Occipital lobe (tissue), 2 donors: ENCODE measurements around the gene CD28. TPM values are rescaled to one million over a fixed set of nuclear protein-coding genes. Genes with fewer than 3 reads are reported as not detected.
"Not testable (repeated sequence)": the region's sequence is repeated elsewhere in the genome, so short reads cannot be mapped to it uniquely, and the experiment has no call there.

Experiments
- DNase-seq: peaks from one replicate; lab custom pipeline; 2025; lab: John Stamatoyannopoulos, UW
- total RNA-seq: library from RNA; depleted of rRNA; stranded (reverse); fragments of >200 nt; gene quantifications from one replicate; pipeline ENCODE4 v1.2.3, GENCODE V29; 2014

The CD28 gene
- total RNA-seq, 1 donor from 2014 or later = 0.78 TPM

- no peak for DNase-seq
These were observed 20.5 kb upstream of the CD28 start for GRCh38 chr2:203685789-203686420.

- no peak for DNase-seq
These were observed 19.3 kb upstream of the CD28 start for GRCh38 chr2:203687165-203687564.

DNA sequence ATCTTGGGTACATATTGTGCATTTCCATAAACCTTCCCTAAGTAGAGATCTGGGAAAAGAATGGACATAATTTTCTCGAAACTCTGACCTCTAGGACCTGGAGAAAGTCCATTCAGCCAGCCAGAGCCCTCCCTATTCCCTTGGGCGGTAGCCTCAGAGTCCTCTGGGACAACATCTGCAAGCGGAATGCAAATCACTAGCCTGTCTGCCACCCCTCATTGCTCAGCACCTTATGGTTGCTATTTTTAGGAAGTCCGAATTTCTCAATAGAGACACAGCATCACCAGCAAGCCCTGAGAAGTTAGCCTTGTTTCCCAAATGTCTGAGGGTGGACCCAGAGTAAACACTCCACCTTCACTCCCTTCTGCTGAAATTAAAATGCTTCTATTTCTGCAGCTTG, 17.6 kb upstream of the CD28 start:
- no peak for DNase-seq

DNA sequence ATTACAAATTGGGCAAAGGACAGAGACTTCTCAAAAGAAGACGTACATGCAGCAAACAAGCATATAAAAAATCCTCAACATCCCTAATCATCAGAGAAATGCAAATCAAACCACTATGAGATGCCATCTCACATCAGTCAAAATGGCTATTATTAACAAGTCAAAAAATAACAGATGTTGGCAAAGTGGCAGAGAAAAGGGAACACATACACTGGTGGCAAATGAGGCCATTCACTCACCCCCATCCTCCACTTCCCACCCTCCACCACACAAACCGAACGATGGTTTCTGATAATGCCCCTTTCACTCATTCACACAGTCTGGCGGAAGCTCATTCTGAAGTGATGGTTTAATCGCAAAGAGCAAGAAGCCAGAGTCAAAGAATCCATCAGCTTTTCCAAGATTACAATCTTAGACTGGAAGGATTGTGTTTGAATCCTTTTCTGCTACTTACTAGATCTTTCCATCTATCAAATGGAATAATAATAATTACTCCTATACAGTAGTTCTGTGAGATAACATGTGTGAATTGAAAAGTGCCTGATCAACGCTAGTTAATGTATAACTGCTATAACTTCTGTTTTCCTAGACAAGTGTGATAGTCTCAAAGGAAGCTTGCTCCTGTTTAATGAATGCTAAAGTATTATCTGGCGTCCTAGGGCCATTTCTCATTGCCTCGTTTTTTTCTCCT, 16.9 kb upstream of the CD28 start:
- DNase-seq = no peak

GRCh38 chr2:203690117-203690431, 16.4 kb upstream of the CD28 start:
- no peak for DNase-seq

DNA sequence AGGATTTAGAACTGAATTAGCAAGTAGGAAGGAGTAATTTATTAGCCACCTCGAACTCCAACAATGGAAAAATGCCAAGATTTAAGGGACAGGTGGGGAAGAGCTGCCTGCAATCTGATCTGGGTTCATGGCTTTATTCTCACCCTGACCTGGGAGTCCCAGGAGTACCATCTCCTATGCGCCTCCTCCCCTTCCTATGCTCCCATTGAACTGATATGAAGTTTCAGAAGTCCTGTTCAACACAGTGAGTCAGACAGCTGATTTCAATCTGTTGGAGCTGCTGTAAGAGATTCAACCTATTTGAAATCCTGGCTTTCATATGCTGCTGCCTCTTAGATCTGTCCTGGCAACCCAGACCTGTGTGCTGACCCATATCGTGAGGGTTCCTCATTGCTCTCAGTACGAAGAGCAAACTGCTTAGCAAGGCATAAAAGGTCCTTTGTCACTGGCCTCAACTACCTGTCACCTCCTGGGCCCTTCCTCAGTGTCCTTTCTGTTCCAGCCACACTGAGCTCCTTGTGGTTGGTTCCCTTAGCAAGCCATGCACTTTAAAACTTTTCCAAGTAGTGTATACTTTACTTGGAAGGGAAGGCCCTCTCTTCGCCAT, 15.9 kb upstream of the CD28 start:
- DNase-seq = no peak

GRCh38 chr2:203691149-203691548, 15.3 kb upstream of the CD28 start:
- no peak for DNase-seq

- DNase-seq = no peak
These were observed 14.3 kb upstream of the CD28 start for GRCh38 chr2:203692031-203692710.

- no peak for DNase-seq
These were observed 13.1 kb upstream of the CD28 start for GRCh38 chr2:203693242-203693879.

- DNase-seq = no peak
These were observed 12.2 kb upstream of the CD28 start for GRCh38 chr2:203694191-203694590.

- DNase-seq = no peak
These were observed 9.2 kb upstream of the CD28 start for GRCh38 chr2:203697190-203697589.

- not testable (repeated sequence) for DNase-seq
These were observed 8.7 kb upstream of the CD28 start for GRCh38 chr2:203697763-203698162.

DNA sequence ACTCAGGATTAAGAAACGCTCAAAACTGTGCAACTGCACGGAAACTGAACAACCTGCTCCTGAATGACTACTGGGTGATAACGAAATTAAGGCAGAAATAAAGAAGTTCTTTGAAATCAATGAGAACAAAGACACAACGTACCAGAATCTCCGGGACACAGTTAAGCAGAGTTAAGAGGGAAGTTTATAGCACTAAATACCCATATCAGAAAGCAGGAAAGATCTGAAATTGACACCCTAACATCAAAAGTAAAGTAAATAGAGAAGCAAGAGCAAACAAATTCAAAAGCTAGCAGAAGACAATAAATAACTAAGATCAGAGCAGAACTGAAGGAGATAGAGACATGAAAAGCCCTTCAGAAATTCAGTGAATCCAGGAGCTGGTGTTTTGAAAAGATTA, 8.0 kb upstream of the CD28 start:
- DNase-seq = not testable (repeated sequence)

DNA sequence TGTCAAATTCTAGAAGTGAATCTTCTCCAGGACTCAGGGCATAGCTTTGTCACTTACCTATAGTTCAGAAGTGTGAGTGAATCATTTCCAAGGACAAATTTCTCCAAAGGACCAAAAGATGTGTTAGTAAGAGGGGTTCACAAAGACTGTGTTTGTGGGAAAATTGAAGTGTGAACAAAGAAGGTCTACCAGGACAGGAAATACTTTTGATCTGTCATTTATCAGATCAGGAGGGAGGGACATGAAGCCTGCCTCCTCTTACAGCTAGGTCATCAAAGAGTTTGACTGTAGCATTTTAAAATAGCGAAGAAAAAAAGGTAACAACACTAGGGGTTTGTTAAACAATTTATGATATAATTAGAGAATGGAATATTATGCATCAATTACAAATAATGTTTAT, 2.0 kb upstream of the CD28 start:
- DNase-seq = no peak

DNA sequence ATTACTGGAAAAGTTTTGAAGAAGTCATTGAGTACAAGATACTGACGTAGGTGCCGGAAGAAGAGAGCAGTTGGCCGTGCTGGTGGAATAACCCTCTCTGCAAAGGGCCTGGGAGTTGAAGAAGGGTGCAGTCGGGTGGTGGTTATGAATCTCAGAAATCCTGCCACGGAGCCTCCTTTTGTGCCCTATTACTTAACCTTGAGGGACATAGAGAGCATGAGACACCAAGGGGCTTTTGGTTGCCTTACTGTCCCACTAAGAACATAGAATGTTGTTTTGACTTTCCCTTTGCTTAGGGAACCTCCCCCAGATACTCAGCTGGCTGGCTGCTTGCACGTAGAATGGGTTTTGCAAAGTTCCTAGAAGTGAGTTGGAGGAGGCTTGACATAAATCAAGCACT, 1.3 kb upstream of the CD28 start:
- no peak for DNase-seq

DNA sequence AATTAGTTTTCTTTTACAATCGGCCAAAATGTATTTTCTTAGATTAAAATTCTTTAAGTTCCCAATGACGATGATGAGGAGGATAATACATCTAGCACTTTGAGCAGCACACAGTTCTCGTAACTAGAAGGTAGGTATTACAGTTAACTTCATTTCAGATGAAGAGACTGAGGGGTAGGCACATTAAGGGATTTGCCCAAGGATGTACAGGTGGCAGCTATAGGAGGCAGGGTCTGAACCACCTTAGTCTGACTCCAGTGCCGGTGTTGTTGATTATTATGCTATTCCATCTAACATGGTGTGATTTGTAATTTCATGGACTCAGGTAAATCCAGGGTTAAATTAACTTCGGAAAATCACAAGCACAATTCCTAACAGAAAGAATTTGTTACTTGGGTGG, 1.1 kb downstream of the CD28 start:
- DNase-seq = no peak

- no peak for DNase-seq
These were observed 2.5 kb downstream of the CD28 start for GRCh38 chr2:203708846-203709396.

GRCh38 chr2:203709416-203710040, 3.1 kb downstream of the CD28 start:
- no peak for DNase-seq

- no peak for DNase-seq
These were observed 3.8 kb downstream of the CD28 start for GRCh38 chr2:203710226-203710625.

DNA sequence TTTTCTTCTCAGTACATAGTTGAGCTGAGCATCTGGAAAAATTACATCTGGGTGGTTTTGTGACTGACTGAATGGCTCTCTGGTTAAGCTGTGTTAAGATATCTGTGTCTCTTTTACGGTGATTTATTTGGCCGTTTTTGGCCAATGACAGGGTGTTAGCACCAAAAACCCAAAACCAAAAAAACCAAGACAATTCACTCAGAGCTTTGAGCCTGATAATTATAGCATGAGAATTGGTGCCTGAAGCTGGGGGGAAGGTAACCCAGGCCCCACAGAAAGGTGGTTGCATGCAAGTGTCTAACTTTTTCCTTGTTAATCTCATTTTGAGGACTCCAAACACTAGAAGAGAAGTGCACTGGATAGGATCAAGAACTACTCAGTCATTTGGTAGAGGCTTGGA, 4.5 kb downstream of the CD28 start:
- DNase-seq = no peak

DNA sequence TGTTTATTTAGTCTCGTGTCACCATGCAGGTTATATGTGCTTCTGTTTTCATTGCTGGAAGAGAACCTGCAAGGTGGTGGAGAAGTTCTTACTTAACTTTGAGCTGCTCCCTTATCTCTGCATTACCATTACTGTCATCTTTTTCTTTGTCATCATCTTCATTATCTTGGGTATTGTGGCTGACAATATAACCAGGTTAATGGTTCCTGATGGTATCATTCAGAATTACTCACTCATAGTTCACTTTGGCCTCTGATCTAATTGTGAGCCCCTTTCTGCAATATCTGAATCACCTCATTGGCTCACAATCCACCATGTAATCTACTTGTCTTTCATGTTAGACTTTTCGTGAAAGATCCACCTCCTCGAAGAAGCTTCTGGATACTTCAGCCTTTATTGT, 5.0 kb downstream of the CD28 start:
- no peak for DNase-seq
